ENCODE data around the gene PTPRN2.
"Not testable (repeated sequence)": the region's sequence is repeated elsewhere in the genome, so short reads cannot be mapped to it uniquely, and the experiment has no call there.

The PTPRN2 gene

DNA sequence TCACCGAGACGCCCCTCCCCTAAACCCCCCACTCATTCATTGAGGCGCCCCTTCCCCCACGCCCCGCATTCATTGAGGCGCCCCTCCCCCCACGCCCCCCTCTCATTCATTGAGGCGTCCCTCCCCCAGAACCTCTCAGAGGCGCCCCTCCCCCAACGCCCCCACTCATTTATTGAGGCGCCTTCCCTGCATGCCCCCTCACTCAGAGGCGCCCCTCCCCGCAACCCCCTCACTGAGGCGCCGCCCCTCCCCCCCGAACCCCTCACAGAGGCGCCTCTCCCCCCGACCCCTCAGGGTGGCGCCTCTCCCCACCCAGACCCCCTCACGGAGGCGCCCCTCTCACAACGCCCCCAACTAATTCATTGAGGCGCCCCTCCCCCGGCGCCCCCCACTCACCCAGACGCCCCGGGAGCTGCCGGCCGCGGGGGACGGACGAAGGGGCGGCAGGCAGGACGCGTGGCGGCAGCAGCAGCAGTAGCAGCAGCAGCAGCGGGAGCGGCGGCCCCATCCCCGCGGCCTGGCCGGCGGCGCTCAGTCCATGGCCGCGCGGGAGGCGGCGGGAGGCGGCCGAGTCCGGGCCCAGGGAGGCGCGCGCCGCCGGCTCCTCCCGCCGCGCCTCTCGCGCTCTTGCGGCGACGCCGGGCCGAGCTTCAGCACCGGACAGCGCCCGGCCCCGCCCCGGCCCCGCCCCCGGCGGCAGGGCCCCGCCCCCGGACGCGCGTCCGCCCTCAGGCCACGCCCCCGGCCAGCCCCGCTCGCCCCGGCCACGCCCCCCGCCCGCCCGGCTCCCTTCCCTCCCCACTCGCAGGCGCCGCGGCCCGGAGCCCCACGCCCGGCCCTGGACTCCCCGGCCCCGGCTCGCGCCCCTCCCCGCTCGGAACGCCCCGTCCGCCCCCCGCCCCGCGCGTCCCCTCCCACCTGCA lies at the start of gene PTPRN2:
PTPRN2 (minus strand) TSS at position 662 of the 923 bp plus-strand sequence.
- no peak for DNase-seq

DNA sequence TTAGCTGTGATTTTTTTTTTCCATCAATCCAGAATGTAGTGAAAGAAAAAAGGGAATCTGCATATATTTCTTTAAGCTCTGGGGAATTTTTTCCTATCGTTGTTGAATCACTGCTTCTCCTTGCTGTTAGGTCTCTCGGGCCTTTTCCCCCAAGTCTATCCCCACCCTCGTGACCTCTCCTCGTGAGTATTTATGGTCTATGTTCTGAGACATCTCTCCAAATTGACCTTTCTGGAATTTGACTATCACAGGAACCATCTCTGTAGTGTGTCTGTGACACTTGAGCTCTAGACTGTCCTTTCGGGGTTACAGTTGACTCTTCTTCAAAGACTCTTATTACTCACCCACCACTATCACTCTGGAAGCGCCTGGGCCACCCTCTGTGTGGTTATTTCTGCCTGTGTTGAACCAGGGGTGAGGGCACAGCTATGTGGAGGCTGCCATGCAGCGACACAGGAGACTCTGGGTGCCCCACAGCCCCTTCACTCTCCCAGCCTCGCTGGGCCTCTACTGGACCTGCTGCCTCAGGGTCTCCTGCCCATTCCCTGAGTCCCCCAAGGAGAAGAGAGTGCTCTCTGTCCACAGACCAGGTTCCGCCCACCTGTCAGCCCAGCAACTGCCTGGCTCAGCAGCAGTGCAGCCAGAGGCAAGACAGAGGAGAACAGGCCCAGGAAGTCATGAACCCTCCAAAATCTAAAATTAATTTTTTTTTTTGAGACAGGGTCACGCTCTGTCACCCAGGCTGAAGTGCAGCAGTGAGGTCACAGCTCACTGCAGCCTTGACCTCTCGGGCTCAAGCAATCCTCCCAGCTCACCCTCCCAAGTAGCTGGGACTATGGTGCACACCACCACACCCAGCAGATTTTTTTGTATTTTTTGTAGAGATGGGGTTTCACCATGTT lies 45.7 kb upstream of the PTPRN2 start:
- no peak for DNase-seq

- DNase-seq = no peak
These were observed 44.1 kb upstream of the PTPRN2 start for GRCh38 chr7:158631574-158632195.

GRCh38 chr7:158626289-158626688 lies 38.7 kb upstream of the PTPRN2 start:
- DNase-seq = not testable (repeated sequence)

GRCh38 chr7:158623241-158623640 lies 35.6 kb upstream of the PTPRN2 start:
- DNase-seq = no peak

DNA sequence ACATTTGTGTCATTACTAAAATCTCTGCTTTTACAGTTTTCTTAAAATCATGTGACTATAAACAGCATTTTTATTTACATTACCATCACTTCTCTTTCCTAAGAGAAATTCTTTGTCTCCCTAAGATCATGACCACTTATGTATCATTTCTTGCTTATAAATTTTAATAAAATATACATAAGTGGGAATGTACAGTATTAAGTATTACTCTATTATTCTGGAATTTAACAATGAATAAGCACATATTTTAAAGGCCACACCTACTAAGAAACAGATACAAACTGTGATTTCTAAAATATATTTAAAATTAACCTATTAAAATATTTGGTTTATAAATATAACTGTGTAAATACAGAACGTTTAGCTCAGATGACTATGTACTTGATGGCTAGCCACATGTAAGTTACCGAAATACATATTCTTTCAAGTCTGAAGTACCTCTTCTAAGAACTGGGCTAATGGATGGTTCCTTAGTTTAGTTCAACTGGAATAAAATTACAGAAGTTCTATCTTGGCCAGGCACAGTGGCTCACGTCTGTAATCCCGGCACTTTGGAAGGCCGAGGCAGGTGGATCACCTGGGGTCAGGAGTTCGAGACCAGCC lies 33.3 kb upstream of the PTPRN2 start:
- no peak for DNase-seq

GRCh38 chr7:158620418-158620817 lies 32.8 kb upstream of the PTPRN2 start:
- DNase-seq = no peak

- DNase-seq = no peak
These were observed 31.1 kb upstream of the PTPRN2 start for GRCh38 chr7:158618745-158619140.

DNA sequence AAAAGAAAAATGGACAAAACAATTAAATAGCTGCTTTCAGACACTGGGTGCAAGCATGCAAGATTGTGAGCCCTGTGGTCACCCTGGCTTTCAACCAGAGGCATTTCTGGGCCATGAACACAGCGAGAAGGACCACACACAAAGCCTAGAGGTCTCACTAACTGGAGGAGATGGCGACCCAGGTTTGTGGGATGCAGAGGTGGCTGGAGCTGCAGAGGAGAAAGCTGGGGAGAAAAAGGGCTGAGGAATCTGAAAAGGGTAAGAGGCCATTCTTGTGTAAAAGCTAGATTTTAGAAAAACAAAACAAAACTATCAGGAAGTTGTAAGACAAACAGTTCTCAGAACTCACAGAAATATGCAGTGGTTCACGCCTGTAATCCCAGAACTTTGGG lies 30.1 kb upstream of the PTPRN2 start:
- no peak for DNase-seq

- DNase-seq = no peak
These were observed 28.4 kb upstream of the PTPRN2 start for GRCh38 chr7:158616050-158616449.

GRCh38 chr7:158614700-158615099 lies 27.1 kb upstream of the PTPRN2 start:
- no peak for DNase-seq

GRCh38 chr7:158613481-158613880 lies 25.9 kb upstream of the PTPRN2 start:
- no peak for DNase-seq

DNA sequence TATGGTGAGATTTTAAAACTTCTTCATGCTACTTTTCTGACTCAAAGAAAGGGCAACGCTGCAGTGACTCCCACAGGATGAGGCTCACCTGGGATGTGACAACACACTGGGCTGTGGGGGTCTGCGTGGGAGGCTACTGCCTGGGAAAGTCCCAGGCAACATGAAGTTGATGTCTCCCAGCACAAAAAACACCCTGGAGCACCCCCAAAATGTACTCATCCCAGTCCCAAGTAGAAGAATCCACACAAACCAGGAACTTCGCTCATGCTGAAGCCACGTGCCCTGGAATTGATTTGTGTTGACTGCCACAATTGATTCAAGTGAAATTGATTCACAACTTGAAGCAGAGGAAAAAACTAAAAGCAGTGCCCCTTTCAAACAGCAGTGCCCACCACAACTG lies 24.9 kb upstream of the PTPRN2 start:
- no peak for DNase-seq

- no peak for DNase-seq
These were observed 23.9 kb upstream of the PTPRN2 start for GRCh38 chr7:158611541-158611940.

GRCh38 chr7:158609313-158609974 lies 21.8 kb upstream of the PTPRN2 start:
- DNase-seq = no peak

GRCh38 chr7:158607563-158607962 lies 19.9 kb upstream of the PTPRN2 start:
- no peak for DNase-seq

DNA sequence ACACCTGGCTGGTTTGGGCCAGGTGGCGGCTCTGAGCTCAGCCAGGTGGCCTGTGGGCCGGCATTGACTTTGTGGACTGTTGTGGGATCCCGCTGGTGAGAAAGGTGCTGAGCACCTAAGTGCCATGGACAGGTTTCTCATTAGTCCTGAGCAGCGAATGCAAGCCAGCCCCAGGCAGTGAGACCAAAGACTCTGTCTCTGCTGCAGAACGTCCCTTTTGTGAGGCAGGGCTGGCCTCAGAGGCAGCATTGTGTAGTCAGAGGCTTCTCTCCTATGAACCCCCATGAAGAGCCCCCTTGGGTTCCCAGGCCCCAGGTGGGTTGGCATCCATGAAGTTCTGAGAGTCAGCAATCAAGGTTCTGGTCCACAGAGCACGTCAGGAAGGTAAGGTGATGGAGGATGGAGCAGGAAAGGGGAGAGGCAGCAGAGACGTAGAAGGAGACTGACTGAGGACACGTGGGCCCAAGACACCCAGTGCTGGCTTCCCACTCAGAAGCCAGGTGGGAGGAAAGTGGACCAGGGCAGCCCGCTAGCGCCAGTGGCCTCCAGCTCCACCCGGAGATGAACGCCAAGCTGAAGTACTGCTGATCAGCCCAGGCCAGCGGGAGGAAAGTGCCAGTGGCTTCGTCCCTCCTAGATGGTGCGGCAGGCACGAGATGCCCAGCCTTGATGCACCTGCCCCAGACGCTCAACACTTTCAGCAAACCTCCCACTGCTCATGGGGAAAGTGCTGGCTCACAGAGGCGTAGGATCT lies 19.2 kb upstream of the PTPRN2 start:
- DNase-seq = no peak

- DNase-seq = no peak
These were observed 18.5 kb upstream of the PTPRN2 start for GRCh38 chr7:158606129-158606528.

DNA sequence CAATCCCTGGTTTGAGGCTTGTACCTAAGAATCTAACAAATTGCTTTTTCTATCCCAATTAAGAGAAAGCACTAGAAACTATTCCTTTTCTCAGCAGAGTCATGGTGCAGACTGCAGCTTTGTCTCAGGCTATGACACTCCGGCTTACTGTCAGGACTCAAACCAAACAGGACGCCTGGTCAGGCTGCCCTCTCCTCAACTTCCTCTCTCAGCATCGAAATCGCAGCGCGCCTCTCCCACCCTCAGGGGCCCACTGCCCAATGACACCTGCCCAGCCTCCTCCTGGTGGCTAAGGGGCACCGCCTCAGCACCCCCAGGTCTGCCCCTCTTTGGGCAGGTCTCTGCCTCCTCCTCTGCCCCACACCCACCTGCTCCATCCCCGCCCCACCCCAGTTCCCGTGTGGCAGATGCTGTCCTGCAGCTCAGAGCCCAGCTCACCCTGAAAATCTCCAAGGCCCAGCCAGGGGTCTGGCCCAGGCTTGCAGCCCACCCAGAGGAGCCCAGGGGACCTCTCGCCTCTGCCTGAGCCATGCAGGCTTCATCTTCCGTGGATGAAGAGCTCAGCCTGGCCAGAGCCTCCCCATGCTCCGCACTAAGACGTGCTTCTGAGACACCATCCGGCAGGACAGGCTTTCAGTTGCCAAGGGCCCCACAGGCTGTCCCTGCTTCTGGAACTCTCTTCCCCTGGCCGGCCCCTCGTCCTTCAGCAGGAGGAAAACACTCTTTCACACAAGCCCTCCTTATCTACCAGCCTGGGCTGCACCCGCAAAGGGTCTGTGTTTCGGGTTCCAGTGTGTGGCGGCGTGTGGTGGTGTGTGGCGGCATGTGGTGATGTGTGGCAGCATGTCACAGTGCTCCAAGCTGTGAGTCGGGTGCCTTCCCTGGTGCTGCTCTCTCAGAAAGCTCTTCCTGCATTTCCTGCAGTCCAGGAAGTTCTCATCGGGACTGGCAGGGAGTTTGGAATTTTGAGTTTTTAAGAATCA lies 16.4 kb upstream of the PTPRN2 start:
- no peak for DNase-seq
